ENCODE data around the gene CATSPER1.
"Not testable (repeated sequence)": the region's sequence is repeated elsewhere in the genome, so short reads cannot be mapped to it uniquely, and the experiment has no call there.

CATSPER1 gene

GRCh38 chr11:66051766-66052663 lies 25.7 kb upstream of the CATSPER1 start, which contains the start of gene SF3B2:
Gene SF3B2, plus strand, starts transcription at chr11:66052364. Its CDS starts 21 bp downstream, at chr11:66052385.
- DNase-seq = peak; percentile 97 to 98

- DNase-seq = no peak
Measured at GRCh38 chr11:66051371-66051765, 25.1 kb upstream of the CATSPER1 start.

- DNase-seq = no peak
Measured at GRCh38 chr11:66050581-66051231, 24.4 kb upstream of the CATSPER1 start.

- no peak for DNase-seq
Measured at GRCh38 chr11:66048547-66049323, 22.5 kb upstream of the CATSPER1 start, which contains the start of gene GAL3ST3. Gene GAL3ST3, minus strand, starts transcription at chr11:66049161. Its CDS starts 3,746 bp downstream, at chr11:66045415.

GRCh38 chr11:66047541-66048365 lies 21.5 kb upstream of the CATSPER1 start:
- no peak for DNase-seq

- no peak for DNase-seq
Measured at GRCh38 chr11:66046901-66047300, 20.6 kb upstream of the CATSPER1 start.

- DNase-seq = peak; percentile 74 to 83
Measured at GRCh38 chr11:66045177-66045639, 18.9 kb upstream of the CATSPER1 start.

GRCh38 chr11:66044757-66045156 lies 18.5 kb upstream of the CATSPER1 start:
- DNase-seq = no peak

- DNase-seq = no peak
Measured at GRCh38 chr11:66042996-66043906, 17.0 kb upstream of the CATSPER1 start.

- DNase-seq = no peak
Measured at GRCh38 chr11:66042227-66042995, 16.1 kb upstream of the CATSPER1 start.

- no peak for DNase-seq
Measured at GRCh38 chr11:66039765-66040164, 13.5 kb upstream of the CATSPER1 start.

- DNase-seq = no peak
Measured at GRCh38 chr11:66037327-66037726, 11.0 kb upstream of the CATSPER1 start.

- no peak for DNase-seq
Measured at GRCh38 chr11:66036334-66036710, 10.0 kb upstream of the CATSPER1 start.

GRCh38 chr11:66035653-66036333 lies 9.5 kb upstream of the CATSPER1 start:
- no peak for DNase-seq

- DNase-seq = no peak
Measured at GRCh38 chr11:66032957-66033735, 6.9 kb upstream of the CATSPER1 start.

- DNase-seq = not testable (repeated sequence)
Measured at GRCh38 chr11:66023186-66023440, 3.2 kb downstream of the CATSPER1 start.

- peak; percentile 46 to 57 for DNase-seq
Measured at GRCh38 chr11:66022401-66023185, 3.7 kb downstream of the CATSPER1 start.

Measured in NCI-H2081 (cell line).